Activated gamma-delta T cell treated with Interleukin-2 at 50 U/mL for 16 hours (primary cell): ENCODE measurements around the gene ARSA.
A peak's percentile ranks its signal among the peaks of the same experiment; 100 is the strongest.
"Not testable (repeated sequence)": the region's sequence is repeated elsewhere in the genome, so short reads cannot be mapped to it uniquely, and the experiment has no call there.

Experiments
- DNase-seq: peaks from one replicate; pipeline ENCODE4 v3.0.0-alpha.2; 2020

ARSA gene

DNA sequence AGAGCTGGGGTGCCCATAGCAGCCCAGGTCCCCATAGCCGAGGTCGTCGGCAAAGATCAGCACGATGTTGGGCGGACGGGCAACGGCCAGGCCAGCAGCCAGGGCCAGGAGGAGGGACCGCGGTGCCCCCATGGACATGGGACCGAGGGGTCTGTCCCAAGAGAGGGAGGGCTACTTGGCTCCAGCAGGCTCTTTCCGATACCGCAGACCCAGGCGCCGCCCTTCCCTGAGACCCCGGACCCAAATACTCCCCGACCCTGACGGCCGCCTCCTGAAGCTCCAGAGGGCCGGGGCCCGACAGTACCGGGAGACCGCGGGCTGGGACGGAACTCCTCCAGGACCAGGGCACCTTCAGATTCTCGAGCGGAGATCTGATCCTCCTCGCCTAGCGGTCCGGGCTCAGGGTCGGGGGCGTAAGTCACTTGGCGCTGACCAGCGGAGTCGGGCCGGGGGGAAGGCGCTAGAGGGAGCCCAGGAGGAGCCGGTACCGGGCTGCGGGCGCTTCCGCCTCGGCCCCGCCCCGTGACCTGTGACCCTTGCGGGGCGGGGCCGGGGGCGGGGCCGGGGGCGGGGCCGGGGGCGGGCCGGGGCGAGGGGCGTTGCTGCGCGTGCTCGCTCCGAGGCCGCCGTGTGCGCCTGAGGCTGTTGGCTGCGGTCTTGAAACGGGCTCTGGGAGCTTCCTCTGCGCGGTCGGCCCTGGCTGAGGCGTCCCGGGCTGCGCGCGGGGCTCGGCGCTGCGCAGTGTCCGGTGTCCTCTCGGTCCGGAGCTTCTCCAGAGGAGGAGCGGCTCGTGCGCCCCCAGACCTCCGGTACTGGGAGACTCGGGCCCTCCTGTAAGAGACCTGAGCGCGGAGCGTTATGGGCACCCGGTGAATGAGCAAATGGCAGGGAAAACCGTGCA is at the start of gene ARSA:
Gene ARSA (minus strand): TSS at position 511 of the 901 bp plus-strand sequence. CDS start 373 bp downstream, at position 138.
- peak; percentile 68 for DNase-seq

DNA sequence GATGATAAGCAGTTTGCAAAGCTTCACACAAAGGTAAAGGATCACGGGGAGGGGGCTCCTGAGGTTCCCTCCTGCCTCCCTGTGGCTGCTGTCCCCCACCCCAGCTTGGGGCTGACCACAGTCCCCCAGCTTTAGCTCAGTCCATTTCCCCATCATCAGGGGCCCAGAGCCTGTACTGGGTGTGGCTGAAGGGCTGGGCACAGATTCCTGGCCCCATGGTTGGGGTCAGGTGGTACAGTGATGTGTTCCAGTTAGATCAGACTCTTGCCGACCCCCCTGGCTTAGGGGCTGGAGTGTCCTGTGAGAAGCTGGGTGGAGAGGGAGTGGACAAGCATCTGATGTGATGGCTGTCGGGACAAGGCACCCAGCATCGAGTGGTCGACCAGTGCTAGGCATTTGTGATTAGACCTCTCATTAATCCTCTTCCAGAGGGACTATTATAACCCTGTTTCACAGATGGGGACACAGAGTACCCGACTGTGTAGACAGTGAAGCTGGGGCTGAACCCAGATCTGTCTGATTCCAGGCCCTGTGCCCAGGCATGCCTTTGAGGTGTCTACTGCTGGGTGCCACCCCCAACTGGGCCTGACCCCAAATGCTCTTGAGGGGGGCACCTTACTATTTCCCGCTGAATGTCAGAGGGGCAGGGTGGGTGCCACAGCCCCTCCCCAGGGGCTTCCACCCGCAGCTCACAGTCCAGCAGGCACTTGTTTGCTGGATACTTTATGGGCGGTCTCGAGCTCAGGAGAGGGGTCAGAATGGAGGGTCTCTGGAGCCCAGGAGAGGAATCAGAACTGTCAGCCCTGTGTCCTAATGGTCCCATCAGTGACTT is 48.9 kb upstream of the ARSA start:
- no peak for DNase-seq

DNA sequence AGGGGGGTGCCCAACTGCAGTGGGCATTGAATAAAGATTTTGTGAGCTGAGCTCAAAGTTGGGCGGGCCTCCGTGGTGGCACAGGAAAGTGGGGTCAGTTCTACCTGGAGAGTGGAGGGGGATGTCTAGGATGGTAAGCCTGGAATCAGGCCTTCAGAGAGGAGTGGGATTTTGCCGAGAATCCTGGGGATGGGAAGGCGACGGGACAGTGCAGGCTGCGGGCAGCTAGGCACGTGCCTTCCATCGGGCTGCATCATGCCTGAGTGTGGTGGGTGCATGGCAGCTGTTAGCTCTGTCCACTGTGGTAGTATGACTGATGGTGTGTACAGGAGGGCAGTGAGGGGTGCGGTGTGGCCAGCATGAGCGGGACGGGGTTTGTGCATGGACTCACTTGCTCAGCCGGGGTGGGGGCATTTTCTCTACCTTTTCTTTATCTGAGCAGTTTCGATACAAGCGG is 48.3 kb upstream of the ARSA start:
- no peak for DNase-seq

GRCh38 chr22:50675553-50676179 is 47.7 kb upstream of the ARSA start:
- no peak for DNase-seq

DNA sequence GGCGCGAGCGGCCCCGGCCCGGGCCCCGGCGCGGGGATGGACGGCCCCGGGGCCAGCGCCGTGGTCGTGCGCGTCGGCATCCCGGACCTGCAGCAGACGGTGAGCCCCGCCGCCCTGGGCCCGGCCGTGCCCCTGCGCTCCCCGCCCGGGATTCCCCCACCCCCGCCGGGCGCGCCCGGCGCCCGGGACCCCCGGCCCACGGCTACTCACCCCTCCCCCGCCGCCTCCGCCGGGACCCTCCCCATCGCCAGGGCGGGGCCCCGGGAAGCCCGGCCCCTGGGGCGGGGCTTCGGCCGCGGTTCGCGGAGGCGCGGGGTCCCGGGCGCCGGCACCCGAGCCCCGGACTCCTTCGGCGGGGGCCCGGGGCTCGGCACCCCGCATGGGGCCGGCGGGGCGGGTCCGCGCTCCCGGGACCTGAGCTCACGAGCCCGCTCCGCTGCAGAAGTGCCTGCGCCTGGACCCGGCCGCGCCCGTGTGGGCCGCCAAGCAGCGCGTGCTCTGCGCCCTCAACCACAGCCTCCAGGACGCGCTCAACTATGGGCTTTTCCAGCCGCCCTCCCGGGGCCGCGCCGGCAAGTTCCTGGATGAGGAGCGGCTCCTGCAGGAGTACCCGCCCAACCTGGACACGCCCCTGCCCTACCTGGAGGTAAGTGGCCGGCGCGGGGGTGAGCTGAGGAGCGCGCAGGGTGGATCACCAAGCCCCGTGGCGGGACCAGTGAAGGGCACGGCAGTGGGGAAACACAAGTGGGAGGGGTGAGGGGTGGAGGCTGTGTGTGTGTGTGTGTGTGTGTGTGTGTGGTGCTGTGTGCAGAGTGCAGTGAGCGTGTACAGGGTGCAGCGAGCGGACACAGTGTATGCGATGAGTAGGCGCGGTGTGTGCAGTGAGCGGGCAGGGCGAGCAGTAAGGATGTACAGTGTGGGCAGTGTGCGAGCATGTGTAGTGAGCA is 46.9 kb upstream of the ARSA start:
- no peak for DNase-seq

GRCh38 chr22:50674130-50674500 is 46.2 kb upstream of the ARSA start:
- DNase-seq: no peak

DNA sequence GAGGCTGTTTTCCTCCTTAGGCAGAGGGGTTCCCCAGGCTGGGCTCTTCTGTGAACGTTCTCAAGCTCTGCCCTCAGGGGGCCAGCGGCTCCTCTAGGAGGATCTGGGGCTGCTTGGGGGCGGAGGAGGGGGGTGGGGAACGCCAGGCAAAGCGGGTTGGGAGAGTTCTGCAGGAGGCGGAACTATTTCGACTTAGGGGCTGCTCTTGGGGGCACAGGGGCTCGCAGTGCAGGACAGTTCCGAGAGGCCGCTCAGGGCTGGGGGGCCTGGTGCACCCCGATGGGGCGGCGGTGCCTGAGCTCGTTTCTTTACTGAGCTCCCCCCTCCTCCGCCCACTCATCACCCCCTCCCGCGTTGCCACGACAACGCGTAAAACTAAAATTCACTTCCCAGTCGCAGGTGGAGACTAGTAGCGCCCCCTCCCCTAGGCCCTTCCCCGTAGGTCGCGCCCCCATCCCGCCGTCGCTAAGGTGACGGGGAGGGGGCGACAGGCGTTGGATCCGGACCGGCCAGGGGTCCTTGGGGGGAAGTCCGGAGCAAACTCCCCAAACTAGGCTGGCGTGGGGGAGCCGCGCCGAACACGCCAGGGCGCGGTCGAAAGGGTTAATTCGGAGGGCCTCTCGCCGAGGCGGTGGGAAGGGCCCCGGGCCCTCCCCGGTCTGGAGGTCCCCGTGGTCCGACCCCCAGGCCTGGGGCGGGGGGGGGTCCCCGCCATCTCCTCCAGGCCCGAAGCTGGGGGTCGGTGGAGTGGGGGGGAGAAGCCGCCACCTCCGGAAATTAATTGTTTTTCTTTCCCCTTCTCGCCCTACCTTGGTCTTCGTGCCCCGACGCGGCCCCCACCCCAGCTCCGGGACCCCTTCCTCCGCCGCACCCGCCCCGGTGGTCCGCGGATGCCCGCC is 45.5 kb upstream of the ARSA start:
- no peak for DNase-seq

- no peak for DNase-seq
Measured at GRCh38 chr22:50672471-50673230, 44.7 kb upstream of the ARSA start, which contains the start of gene SHANK3. TSS of gene SHANK3 (plus strand) at chr22:50672823.

DNA sequence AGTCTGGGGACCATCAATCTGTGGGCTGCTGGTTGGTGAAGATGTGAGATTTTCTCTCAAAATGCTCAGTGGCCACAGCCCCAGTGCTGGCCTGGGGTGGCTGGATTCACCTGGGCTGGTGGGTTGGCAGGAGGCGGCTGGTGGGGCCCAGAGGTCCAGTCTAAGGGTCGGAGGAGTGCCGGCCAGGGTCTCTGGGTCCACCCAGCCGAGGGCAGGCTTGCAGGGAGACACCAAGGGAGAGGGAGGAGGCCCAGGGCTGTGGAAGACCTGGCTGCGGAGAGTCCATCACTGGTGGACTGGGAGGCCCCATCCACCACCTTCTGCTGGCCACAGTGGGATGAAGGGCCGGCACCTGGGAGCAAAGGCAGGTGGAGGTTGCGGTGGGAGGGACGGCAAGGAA is 44.1 kb upstream of the ARSA start:
- no peak for DNase-seq

- no peak for DNase-seq
Measured at GRCh38 chr22:50671641-50672040, 43.7 kb upstream of the ARSA start.

DNA sequence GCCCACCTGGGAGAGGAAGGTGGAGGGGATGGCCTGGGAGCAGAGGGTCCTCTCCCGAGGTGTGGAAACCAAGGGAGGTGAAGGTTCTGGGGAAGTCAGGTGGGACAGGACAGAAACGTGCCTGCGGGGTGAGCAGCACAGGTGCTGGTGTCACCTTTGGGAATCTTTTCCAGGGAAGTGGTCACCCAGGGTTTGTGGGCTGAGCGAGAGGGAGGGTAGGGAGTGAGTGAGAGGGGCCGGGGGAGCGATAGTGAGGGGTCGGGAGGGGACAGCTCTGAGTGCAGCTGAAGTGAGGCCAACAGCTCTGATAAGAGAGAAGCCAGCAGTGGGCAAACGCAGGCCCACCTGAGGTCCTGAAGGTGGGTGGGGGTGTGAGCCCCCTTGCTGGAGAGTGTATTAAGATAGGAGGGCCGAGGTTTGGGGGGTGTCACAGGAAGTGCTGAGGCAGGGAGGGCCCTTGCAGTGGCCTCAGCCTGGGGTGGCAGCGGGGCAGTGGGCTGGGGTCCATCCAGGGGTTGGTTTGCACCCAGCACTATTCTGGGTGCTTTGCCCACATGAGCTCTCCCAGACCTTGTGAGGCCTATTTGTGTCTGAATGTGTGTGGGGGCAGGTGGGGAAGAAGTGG is 43.1 kb upstream of the ARSA start:
- no peak for DNase-seq

DNA sequence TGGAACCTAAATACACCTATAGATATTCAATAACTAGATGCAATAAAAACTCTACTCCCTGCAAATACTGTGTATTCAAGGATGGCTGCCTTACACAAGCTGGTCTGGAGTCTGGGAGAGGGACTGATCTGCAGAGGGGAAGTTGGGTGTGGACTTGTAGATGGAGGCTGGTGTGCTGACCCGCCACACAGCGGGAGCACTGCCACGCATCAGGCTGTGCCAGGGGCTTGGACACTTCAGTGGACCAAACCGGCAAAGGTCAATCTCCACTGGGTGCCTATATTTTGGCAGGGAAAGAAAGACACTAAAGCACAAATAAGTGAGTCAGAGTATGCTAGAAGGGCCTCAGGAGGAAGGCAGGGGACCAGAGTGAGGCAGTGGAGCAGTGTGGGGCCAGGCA is 42.6 kb upstream of the ARSA start:
- DNase-seq: no peak

GRCh38 chr22:50665738-50666137 is 37.8 kb upstream of the ARSA start:
- DNase-seq: no peak

DNA sequence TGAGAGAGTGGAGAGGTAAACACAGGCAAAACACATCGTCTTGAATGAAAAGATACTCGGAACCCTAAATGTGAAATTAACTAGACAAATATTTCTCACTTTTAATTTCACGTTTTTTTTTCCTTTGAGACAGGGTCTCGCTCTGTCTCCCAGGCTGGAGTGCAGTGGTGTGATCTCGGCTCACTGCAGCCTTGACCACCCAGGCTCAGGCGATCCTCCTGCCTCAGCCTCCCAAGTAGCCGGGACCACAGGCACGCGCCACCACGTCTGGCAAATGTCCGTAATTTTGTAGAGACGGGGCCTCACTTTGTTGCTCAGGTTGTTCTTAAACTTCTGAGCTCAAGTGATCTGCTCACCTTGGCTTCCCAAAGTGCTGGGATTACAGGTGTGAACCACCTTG is 37.3 kb upstream of the ARSA start:
- no peak for DNase-seq

DNA sequence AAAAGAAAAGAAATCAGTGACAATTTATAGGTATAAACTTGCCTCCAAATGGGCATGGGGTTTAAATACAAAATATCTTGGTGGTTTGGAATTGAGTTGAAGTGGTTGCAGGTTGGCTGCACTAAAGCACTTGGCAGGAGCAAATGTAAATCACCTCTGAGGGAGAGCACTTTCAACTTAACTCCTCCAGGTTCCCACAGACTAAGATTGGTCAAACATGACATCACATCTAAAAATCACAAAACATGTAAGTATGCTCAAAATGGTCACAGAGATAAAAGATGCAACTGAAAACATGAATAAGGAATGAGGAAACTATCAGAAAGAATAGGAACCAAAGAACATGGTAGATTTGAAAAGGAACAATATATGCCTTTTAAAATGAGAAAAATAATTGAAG is 32.4 kb upstream of the ARSA start:
- no peak for DNase-seq

DNA sequence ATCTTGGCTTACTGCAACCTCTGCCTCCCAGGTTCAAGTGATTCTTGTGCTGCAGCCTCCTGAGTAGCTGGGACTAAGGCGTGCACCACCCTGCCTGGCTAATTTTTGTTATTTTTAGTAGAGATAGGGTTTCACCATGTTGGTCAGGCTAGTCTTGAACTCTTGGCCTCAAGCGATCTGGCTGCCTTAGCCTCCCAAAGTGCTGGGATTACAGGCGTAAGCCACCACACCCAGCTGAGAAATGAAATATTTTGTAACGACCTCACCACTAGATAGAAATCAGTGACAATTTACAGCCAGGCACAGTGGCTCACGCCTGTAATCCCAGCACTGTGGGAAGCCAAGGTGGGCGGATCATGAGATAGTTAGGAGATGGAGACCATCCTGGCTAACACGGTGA is 31.8 kb upstream of the ARSA start:
- not testable (repeated sequence) for DNase-seq

- DNase-seq: no peak
Measured at GRCh38 chr22:50657925-50658324, 30.0 kb upstream of the ARSA start.

GRCh38 chr22:50656122-50657070 is 28.4 kb upstream of the ARSA start:
- no peak for DNase-seq

GRCh38 chr22:50654664-50655063 is 26.7 kb upstream of the ARSA start:
- not testable (repeated sequence) for DNase-seq
